Liver (tissue), 3 donors: ENCODE data around the gene BRD2.
A peak's percentile ranks its signal among the peaks of the same experiment; 100 is the strongest.

ENCODE experiments used
- ATF3 ChIP-seq: IDR thresholded peaks from 2 replicates; pipeline ENCODE4 v1.6.1; 2016; ENCODE audit warnings: antibody characterized with exemption
- CTCF ChIP-seq: fragments of 150-350 bp; IDR thresholded peaks from 2 replicates; pipeline ENCODE4 v1.5.1; 2017; ENCODE audit warnings: improper control_type of control experiment, low read depth, low read length; ENCODE audit not compliant: missing input control
- EGR1 ChIP-seq, 2 donors: IDR thresholded peaks; 2 replicates each; pipeline ENCODE4 v1.6.1; 2016 to 2018; ENCODE audit warnings: antibody characterized with exemption in 2 of 2, low read depth in 2 of 2
- FOXA1 ChIP-seq: IDR thresholded peaks from 2 replicates; pipeline ENCODE4 v1.6.1; 2016; ENCODE audit warnings: antibody characterized with exemption
- GABPA ChIP-seq, 2 donors: IDR thresholded peaks in 1 of 2; conservative IDR thresholded peaks in 1 of 2; 2 replicates each; pipeline ENCODE4 v1.6.1; 2016; ENCODE audit warnings: antibody characterized with exemption in 2 of 2, mild to moderate bottlenecking in 1 of 2, moderate library complexity in 1 of 2
- HNF4G ChIP-seq: IDR thresholded peaks from 2 replicates; pipeline ENCODE4 v1.6.1; 2016; ENCODE audit warnings: antibody characterized with exemption
- JUND ChIP-seq, 2 donors: IDR thresholded peaks; 2 replicates each; pipeline ENCODE4 v1.6.1; 2016; ENCODE audit warnings: antibody characterized with exemption in 2 of 2
- MAX ChIP-seq: IDR thresholded peaks from 2 replicates; pipeline ENCODE4 v1.6.1; 2016; ENCODE audit warnings: antibody characterized with exemption
- RAD21 ChIP-seq, 2 donors: IDR thresholded peaks; 2 replicates each; pipeline ENCODE4 v1.6.1; 2016; ENCODE audit warnings: antibody characterized with exemption in 2 of 2, mild to moderate bottlenecking in 2 of 2
- REST ChIP-seq: IDR thresholded peaks from 2 replicates; pipeline ENCODE4 v1.6.1; 2016; ENCODE audit warnings: antibody characterized with exemption, mild to moderate bottlenecking
- SP1 ChIP-seq: IDR thresholded peaks from 2 replicates; pipeline ENCODE4 v1.6.1; 2018; ENCODE audit warnings: antibody characterized with exemption, mild to moderate bottlenecking
- TAF1 ChIP-seq: conservative IDR thresholded peaks from 2 replicates; pipeline ENCODE4 v1.6.1; 2016; ENCODE audit warnings: antibody characterized with exemption, mild to moderate bottlenecking
- YY1 ChIP-seq: IDR thresholded peaks from 2 replicates; pipeline ENCODE4 v1.6.1; 2016; ENCODE audit warnings: antibody characterized with exemption, mild to moderate bottlenecking
- ZBTB33 ChIP-seq: IDR thresholded peaks from 2 replicates; pipeline ENCODE4 v1.6.1; 2016; ENCODE audit warnings: antibody characterized with exemption
- donor health status: healthy.
- donor health status: healthy.

GRCh38 chr6:32968093-32968866, at the start of gene BRD2:
- TF ChIP-seq TAF1 (no peak), CTCF (no peak), MAX (peak; percentile 33), JUND (IDR thresholded peaks at IDR 0.05) (no peak), RAD21 (IDR thresholded peaks at IDR 0.05) (no peak), ATF3 (no peak), GABPA (IDR thresholded peaks at IDR 0.05 in 1 of 2, conservative IDR thresholded peaks at IDR 0.05 in 1 of 2) (peak in 1 of 2 donors; percentile 60), FOXA1 (peak; percentile 56), YY1 (peak; percentile 97), REST (no peak), EGR1 (IDR thresholded peaks at IDR 0.05; ENCODE audit: low read depth in 2 of 2) (peak in 1 of 2 donors; percentile 52), SP1 (no peak), ZBTB33 (no peak), HNF4G (no peak)
